Stimulated activated naive CD4-positive, alpha-beta T cell treated with Interleukin-2 at 50 U/mL for 16 hours (primary cell): ENCODE data around the gene TUBA4A.
A peak's percentile ranks its signal among the peaks of the same experiment; 100 is the strongest.
"Not testable (repeated sequence)": the region's sequence is repeated elsewhere in the genome, so short reads cannot be mapped to it uniquely, and the experiment has no call there.

Experiments
- DNase-seq: peaks from one replicate; lab custom pipeline; 2025; lab: John Stamatoyannopoulos, UW

TUBA4A gene

GRCh38 chr2:219253753-219254589, at the start of gene TUBA4A:
Gene TUBA4A (minus strand): TSS chr2:219253918. CDS start chr2:219253858, 60 bp downstream.
- DNase-seq = peak; percentile 88

GRCh38 chr2:219302412-219302968, 48.8 kb upstream of the TUBA4A start:
- no peak for DNase-seq

- DNase-seq = no peak
Observed at GRCh38 chr2:219300022-219300421, 46.3 kb upstream of the TUBA4A start.

GRCh38 chr2:219299372-219299760, 45.6 kb upstream of the TUBA4A start:
- no peak for DNase-seq

- peak; percentile 86 for DNase-seq
Observed at GRCh38 chr2:219298759-219299371, 45.1 kb upstream of the TUBA4A start.

GRCh38 chr2:219297766-219298456, 44.2 kb upstream of the TUBA4A start:
- no peak for DNase-seq

GRCh38 chr2:219296631-219297391, 43.1 kb upstream of the TUBA4A start:
- DNase-seq = no peak

GRCh38 chr2:219296142-219296541, 42.4 kb upstream of the TUBA4A start:
- no peak for DNase-seq

- peak; percentile 83 for DNase-seq
Observed at GRCh38 chr2:219294356-219295351, 40.9 kb upstream of the TUBA4A start.

- no peak for DNase-seq
Observed at GRCh38 chr2:219293736-219294231, 40.1 kb upstream of the TUBA4A start.

GRCh38 chr2:219292616-219293015, 38.9 kb upstream of the TUBA4A start:
- no peak for DNase-seq

GRCh38 chr2:219291910-219292490, 38.3 kb upstream of the TUBA4A start:
- DNase-seq = no peak

GRCh38 chr2:219291394-219291793, 37.7 kb upstream of the TUBA4A start:
- no peak for DNase-seq

GRCh38 chr2:219290381-219291171, 36.9 kb upstream of the TUBA4A start:
- DNase-seq = no peak

GRCh38 chr2:219289537-219290361, 36.0 kb upstream of the TUBA4A start:
- DNase-seq = no peak

- DNase-seq = no peak
Observed at GRCh38 chr2:219289195-219289536, 35.4 kb upstream of the TUBA4A start.

- no peak for DNase-seq
Observed at GRCh38 chr2:219287580-219288265, 34.0 kb upstream of the TUBA4A start.

- DNase-seq = not testable (repeated sequence)
Observed at GRCh38 chr2:219287116-219287440, 33.4 kb upstream of the TUBA4A start.
